Left colon (tissue), 2 donors: ENCODE results near the gene EPHA2. TPM values are rescaled to one million over a fixed set of nuclear protein-coding genes. Genes with fewer than 3 reads are reported as not detected.

Experiments
- ATAC-seq: fragments of 200-7000 bp; cut with Tn5 transposase; one replicate; pipeline ENCODE4 v1.9.1; 2020; ENCODE audit warnings: mild to moderate bottlenecking, moderate library complexity
- DNase-seq, 2 donors: peaks; one replicate each; pipeline ENCODE4 v3.0.0-alpha.2; 2020
- intact Hi-C, 2 donors: fragments of 100-400 bp; cut with DNase I in 1 of 2; cut with micrococcal nuclease in 1 of 2; formaldehyde crosslinking; loops; one replicate each; pipeline versions ENCODE4 v1.11.2 to v1.14.0; 2022; cut with DNase I, micrococcal nuclease
- total RNA-seq, 2 donors: library from RNA; stranded (reverse); fragmentation: NEBNext Ultra II Directional; extraction: Animal tissue kit (Norgen Biotek cat#: 25700); gene quantifications; one replicate each; pipeline ENCODE4 v1.2.1, GENCODE V29; 2021
- donor health status: DM: no; HTN: no; CAD: no.
- donor health status: DM: yes; HTN: yes; CAD: no.

EPHA2 gene
- total RNA-seq, 2 donors from 2014 or later: 44.3 to 48.1 TPM

GRCh38 chr1:16186655-16187235 is 30.9 kb upstream of the EPHA2 start:
- intact Hi-C loops: loop anchor here (2.0 to 5.0 kb wide), 2 partner anchors 108 to 109 kb away; no protein-coding TSS in a partner anchor

GRCh38 chr1:16184557-16185303 is 28.9 kb upstream of the EPHA2 start:
- DNase-seq (no peak), ATAC-seq (no peak)
- intact Hi-C loops: loop anchor here in 1 of 2 donors (5.0 kb wide), 1 partner anchor 107 kb away; no protein-coding TSS in a partner anchor

More at GRCh38 chr1:16186655-16187235, 30.9 kb upstream of the EPHA2 start:
- DNase-seq (peak; percentile 46 to 48), ATAC-seq (peak; percentile 66)

DNA sequence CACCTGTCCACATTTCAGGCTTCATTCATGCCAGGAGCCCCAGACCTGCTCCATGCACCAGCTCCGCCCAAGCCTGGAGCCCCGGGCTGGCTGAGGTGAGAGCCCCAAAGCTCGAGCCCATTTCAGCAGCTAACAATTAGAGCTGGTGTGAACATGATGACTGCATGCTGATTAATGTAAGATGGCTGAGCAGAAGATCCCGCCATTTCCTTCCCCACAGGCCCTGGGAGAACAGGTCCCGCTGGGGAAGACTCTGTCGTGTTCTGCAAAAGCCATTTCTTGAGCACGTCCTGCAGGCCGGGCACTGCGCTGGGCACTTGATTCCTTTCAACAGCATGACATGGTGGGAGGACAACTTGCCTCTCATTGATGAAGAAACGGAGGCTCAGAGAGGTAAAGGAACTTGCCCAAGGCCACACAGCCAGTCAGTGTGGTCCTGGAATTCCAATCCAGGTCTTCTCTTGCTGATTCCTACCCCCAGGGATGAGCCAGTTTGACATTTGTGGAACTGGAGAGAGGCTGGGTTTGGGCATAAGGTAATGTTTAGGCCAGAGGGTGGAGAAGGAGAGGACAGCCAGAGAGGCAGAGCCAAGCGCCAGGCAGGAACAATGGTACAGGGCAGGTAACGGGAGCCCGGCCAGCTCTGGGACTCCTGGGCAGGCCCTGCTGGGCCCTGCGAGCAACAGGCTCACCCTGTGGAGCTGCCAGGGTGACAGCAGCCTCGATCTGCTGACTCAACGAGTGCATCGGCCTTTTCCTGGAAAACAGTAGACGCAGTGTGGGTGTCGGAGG is 28.1 kb upstream of the EPHA2 start:
- ATAC-seq (no peak), DNase-seq (no peak)
- intact Hi-C loops: no loop called here

DNA sequence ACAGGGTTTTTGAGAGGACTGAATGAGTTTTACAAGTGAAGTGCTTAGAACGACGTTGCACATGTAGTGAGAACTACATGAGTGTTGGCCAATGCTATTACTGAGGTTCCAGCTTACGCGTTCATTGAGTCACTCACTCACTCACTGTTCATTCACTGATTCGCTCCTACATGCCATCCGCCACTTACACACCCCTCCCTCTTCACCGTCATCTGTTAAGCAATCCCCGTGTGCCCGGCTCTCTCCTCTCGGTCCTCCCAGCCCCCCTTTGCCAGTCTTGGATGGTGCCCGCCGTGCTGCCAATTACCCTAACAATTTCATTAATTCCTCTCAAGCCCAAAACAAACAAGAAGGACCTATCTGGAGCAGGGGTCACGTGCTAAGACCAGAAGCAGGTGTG is 27.3 kb upstream of the EPHA2 start:
- intact Hi-C loops: no loop called here
- DNase-seq (no peak), ATAC-seq (no peak)

DNA sequence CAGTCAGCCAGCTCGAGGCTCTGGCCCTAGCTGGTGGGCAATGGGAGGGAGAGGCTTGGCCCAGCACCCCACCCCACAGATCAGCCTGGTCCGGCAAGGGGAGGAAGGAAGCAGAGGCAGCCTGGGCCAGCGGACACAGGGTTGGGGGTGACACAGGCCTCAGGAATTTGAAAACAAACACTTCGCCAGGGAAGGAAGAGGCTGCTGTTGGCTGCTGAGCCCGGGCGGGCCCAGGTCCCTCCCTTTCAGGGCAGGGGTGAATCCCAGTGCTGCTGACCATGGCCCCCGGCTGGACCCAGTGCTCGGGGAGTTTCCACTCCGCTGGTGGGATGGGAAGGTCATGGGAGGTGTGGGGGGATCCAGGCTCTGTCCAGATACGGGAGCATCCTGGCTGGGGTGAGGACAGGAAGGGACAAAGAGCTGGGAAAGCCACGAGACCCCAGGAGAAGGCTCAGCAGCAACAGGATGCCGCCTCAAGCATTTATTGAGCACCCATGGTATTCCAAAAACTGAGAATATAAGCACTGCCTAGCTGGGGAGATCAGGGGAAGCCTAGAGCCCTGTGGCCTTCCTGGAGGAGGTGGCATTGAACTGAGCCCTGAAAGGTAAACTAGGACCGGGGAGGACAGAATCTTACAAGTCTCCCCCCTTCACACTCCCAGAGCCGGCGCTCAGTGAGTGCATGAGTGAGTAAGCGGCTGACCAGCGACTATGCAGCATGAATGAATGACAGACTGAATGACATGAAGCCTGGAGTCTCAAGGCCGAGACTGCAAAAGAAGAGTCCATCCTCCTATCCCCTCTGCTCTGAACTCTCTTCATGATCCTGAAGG is 26.2 kb upstream of the EPHA2 start:
- intact Hi-C loops: no loop called here
- peak; percentile 76 for ATAC-seq

DNA sequence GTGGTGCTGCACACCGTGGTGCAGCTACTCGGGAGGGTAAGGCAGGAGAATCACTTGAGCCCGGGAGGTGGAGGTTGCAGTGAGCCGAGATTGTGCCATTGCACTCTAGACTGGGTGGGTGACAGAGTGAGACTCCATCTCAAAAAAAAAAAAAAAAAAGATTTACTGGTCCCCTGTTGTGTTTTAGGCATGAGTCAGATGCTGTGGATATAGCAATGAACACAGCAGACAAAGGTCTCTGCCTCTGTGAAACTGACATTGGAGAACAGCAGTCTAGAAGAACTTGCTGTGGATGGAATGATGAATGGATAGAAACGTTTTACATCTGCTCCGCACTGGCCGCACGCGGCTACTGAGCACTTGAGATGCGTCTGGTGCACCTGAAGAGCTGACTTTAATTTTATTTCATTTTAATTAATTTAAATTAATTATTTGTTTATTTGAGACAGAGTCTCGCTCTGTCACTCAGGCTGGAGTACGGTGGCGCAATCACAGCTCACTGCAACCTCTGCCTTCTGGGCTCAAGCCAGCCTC is 24.5 kb upstream of the EPHA2 start:
- intact Hi-C loops: no loop called here
- ATAC-seq (no peak), DNase-seq (no peak)

More for the DNA sequence above, 26.2 kb upstream of the EPHA2 start:
- peak; percentile 71 to 89 for DNase-seq

DNA sequence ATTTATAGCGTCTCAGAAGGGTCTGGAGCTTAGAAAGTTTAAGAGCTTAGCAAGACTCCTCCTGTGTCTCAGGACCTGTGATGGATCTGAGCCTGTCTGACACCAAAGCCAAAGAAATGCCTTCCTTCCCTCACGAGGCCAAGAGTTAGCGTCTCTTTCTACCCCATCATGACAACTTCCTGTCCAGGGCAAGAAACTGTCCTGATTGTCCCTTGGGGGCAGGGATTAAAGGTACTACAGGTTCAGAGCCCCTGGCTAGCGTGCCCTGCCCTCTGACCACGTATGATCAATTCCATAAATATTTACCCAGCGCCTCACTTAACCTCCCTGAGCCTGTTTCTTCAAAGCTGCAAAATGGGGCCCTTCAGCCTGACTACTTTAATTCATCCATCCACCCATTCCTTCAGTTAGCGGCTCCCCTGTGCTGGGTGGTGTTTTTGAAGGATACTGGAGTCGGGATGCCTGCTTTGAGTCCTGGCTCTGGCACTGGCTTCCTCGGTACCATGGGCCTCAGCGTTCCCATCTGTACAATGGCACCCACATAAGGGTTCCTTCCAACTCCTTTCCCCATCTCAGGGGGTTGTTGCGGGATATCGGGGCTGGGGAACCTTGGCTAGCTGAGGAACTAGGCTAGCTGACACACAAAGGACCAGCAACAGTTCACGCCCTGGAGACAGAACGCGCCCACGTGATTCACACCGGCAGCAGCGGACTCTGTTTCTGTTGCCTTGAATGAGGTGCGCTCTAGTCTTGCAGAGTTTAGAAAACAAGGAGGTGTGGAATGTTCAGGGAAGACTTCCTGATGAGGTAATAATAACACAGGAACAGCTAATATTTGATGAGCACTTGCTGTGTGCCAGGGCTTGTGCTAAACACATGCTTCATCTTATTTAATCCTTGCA is 23.0 kb upstream of the EPHA2 start:
- peak; percentile 14 for ATAC-seq
- intact Hi-C loops: no loop called here

GRCh38 chr1:16177306-16177705 is 21.4 kb upstream of the EPHA2 start:
- DNase-seq: no peak
- no peak for ATAC-seq
- intact Hi-C loops: no loop called here

More for the DNA sequence above, 23.0 kb upstream of the EPHA2 start:
- no peak for DNase-seq

DNA sequence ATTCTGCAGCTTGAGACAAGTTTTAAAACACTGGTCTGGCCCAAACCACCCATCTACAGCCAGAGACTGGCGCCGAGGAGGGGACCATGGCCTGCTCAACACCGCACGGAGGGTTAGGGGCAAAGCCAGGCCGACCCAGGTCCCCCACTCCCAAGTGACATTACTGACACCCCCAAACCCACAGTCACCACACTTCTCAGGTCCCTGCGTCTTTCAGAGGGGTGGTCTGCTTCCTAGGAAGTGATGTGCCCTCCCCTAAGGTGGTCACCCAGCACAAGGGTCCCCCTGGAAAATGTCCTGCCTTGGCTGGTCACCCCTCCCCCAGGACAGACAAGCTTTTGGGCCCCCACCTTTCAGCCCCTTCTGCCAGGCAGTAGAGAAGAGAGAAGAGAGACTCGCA is 20.8 kb upstream of the EPHA2 start:
- ATAC-seq: no peak
- no peak for DNase-seq

GRCh38 chr1:16175610-16176553 is 20.0 kb upstream of the EPHA2 start:
- peak; percentile 19 for ATAC-seq
- intact Hi-C loops: no loop called here

More for the DNA sequence above, 20.8 kb upstream of the EPHA2 start:
- intact Hi-C loops: no loop called here

GRCh38 chr1:16174886-16175598 is 19.2 kb upstream of the EPHA2 start:
- ATAC-seq (no peak), DNase-seq (peak in 1 of 2 donors; percentile 29)
- intact Hi-C loops: no loop called here

More at GRCh38 chr1:16175610-16176553, 20.0 kb upstream of the EPHA2 start:
- DNase-seq: peak; percentile 83 to 86

DNA sequence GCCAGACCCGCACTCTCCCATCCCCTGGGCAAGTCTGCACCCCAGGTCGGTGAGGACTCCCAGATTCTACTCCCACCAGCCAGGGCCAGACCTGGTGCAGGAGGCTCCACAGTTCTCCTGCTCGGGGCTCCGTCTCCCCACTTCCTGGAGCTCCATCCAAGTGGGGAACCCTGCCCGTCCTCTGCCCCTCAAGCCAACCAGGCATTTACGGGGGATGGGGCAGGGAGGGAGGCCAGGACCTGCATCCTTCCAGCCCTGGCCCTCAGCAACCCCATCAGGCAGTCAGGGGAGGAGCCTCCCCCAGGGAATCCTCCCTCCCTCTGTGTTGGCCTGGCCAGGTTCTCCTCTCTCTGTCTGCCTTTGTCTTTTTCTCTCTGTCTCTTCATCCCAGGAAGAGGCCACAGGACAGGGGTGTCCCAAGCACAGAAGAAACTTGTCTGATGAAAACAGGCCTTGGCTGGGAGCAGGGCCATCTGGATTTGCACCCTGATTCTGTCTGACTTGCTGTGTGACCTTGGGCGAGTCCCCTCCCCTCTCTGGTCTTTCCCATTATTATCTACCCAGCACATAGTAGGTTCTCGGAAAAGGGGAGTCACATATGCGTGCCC is 18.5 kb upstream of the EPHA2 start:
- ATAC-seq (no peak), DNase-seq (peak in 1 of 2 donors; percentile 44)
- intact Hi-C loops: no loop called here

DNA sequence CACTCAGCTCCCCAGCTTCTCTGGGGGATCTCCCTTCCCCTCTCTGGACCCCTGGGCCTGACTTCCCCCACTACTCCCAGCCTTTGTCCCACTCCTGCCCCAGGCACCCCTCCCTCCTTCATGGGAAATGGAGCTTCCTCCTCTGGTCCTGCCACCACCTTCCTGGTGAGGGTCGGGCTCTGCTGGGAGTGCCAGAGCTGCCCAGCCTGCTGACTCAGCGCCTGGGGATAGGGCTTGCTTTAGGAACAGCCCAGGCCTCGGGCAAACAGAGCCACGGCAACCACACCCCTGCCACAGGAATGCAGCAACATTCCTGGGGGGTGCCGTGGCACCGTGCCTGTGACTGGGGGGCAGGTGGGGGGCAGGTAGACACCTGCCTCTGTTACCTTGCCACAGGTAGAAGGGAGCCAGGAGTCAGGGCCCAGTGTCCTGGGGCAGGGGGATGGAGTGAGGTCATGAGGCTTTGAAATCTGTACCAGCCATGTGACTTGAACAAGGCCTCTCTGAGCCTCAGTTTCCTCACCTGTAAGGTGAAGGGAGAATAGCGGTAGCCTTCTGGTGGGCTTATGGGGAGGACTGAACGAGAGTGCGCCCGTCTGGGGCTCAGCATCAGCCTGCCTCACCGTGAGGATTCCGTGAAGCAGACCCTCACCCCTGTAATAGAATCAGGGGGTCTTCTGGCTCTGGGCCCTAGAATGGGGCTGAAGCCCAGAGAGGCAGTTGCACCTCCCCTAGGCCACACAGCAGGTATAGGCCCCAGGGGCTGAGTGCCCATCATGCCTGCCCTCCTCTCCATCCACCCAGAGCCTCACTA is 17.8 kb upstream of the EPHA2 start:
- intact Hi-C loops: no loop called here

GRCh38 chr1:16172964-16173446 is 17.1 kb upstream of the EPHA2 start:
- ATAC-seq: peak; percentile 80
- intact Hi-C loops: no loop called here
- DNase-seq: peak; percentile 62 to 68

More for the DNA sequence above, 17.8 kb upstream of the EPHA2 start:
- ATAC-seq (peak; percentile 79), DNase-seq (peak; percentile 83 to 94)
